Measurements from ENCODE around the gene ALG10.
"Not testable (repeated sequence)": the region's sequence is repeated elsewhere in the genome, so short reads cannot be mapped to it uniquely, and the experiment has no call there.

ALG10 gene

GRCh38 chr12:34022079-34022830 is at the start of gene ALG10:
Gene ALG10 (plus strand): TSS chr12:34022496. CDS start chr12:34022600, 104 bp downstream.
- DNase-seq, result peak; percentile 99

- DNase-seq, result not testable (repeated sequence)
These were observed 49.4 kb upstream of the ALG10 start for GRCh38 chr12:33972884-33973283.

DNA sequence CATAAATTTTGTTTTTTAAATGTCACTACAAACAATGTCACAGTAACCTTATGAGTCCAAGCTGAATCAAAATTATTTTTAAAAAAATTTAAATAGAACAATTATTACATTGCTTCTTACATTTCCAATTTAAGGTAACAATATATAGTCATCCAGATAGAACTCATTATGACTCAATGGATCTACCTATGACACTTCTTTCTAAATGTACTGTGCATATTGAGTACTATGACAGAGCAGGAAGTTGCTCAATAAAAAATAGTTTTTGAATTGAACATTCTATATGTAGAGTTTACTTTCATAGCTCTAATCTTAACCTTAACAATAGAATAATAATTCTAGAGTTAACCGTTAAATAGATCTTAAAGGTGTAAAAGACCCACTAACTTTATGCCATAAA is 44.4 kb upstream of the ALG10 start:
- DNase-seq, result no peak

- no peak for DNase-seq
These were observed 34.0 kb upstream of the ALG10 start for GRCh38 chr12:33988197-33988805.

GRCh38 chr12:33988913-33989312 is 33.4 kb upstream of the ALG10 start:
- no peak for DNase-seq

DNA sequence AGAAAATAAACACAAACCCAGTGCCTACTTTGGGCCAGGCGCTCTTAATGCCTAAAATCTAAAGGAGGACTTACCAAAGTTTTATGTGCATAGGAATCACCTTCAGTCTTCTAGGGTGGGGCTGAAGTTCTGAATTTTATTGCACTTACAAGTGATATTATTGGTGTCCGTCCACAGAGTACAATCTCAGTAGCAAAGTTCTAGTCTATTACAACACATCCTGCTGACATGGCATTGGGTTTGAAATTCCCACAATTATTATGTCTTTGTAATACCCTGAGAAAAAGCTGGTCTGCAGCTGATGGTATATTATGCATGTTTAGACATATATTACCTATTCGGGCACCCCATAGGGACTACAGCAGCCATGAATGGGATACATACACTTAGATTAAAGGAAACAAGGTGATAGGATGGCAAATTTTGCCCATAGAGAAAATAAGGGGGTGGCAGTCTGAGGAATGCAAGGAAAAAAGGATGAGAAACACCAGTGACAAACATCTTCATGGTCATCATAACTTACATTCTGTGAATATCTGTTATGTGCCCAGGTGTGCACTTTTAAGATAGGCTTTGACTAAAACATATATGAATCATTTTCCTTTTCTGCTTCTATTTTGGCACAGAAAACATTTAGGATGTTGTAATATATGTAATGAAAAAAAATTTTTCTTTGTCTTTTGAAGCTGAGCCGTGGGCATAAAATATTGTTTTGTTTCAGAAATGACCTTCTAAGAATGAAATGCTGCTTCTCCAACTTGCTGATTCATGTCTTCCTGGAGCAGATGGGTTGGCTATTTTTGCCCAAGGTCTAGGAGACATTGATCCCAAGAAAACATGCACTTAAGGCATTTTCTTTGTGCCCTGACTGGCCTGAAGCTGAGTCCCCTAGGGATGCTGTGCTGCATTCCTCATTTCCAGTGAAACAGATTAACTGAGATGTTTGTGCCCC is 27.2 kb upstream of the ALG10 start:
- DNase-seq, result no peak

- not testable (repeated sequence) for DNase-seq
These were observed 13.5 kb upstream of the ALG10 start for GRCh38 chr12:34008835-34009234.

- no peak for DNase-seq
These were observed 5.9 kb upstream of the ALG10 start for GRCh38 chr12:34016361-34016760.

DNA sequence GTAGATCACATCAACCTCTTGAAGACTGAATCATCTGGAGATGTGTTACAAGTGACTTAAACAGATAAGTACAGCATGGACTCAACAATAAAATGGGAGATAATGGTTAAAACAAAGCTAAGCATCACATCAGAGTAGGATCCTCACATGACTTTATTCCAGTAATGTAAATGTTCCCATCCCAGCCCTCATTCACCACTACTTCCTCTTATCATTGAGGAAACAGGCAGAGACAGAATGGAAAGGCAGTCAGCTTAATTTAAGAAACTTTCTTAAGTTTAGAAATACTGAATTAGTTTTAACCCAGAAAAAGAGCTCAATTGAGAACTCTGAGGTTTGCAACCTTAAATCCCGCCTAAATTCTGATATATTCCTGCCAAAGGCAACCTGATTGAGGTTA is 1.2 kb upstream of the ALG10 start:
- no peak for DNase-seq

DNA sequence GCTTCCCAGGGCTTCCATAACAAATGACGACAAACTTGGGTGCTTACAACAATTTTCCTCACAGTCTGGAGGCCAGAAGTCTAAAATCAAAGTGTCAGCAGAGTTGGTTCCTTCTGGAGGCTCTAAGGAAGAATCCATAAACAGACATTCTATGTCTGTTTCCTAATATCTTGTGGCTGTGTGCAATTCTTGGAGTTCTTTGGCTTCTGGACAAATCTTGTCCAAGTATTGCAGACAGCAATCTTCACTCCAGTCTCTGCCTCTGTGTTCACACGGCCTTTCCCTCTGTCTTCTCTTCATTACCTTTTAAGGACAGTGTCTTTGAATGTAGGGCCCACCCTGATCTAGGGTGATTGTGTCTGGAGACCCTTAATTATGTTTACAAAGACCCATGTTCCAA is 5.4 kb downstream of the ALG10 start:
- DNase-seq, result not testable (repeated sequence)

- no peak for DNase-seq
These were observed 8.3 kb downstream of the ALG10 start for GRCh38 chr12:34030591-34030990.

- no peak for DNase-seq
These were observed 11.5 kb downstream of the ALG10 start for GRCh38 chr12:34033628-34034296.

DNA sequence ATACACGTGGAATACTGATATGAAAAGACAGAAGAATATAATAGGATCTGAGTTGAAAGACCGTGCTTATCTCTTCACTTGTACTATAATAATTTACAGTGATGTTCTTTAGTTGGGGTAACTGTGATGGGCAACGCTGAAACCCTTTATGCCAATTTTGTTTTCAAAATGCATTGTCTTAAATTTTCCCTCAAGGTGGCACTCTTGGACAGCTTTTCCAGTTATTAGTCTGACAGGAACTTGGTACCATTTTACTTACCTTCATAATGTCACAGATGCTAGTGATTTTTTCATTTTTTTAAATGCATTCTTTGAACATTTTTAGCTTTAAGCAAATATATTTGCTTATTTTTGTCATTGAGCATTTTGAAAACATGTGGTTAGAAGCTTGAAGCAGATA is 16.1 kb downstream of the ALG10 start:
- peak; percentile 37 for DNase-seq

DNA sequence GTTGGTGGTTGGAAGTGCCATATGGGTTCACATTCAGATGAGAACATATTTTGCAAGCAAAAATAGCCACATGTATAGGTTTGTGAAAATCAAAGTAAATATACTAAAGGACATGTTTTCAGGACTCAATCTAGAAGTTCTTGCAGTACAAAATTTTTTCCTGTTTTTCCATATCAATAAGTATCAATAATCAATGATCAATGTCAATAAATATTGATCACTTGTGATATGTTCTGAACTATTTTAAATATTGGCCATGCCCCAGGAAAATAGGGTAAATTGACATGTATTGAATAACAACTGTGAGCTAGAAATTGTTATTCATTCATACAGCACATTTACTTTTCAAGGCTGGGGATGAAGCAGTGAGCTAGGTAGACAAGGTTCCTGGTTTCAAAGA is 24.3 kb downstream of the ALG10 start:
- DNase-seq, result no peak

DNA sequence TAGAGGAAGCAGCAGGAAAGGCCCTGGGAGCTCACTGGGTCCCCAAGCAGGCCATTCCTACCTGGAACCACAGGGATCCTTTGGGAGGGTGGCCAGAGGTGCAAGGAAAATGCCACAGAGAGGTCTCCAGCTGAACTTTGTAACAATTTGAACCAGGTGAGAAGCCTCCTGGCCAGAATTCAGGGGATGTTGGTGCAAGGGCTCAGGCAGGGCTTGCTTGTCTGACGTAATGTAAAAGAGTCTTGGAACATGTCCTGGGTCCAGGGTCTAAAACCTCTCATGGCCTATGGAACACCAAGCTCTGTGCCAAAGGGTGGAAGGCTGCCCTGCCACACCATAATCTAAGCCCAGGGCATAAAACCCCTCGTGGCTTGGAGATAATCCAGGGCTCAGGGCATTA is 25.6 kb downstream of the ALG10 start:
- DNase-seq, result not testable (repeated sequence)

DNA sequence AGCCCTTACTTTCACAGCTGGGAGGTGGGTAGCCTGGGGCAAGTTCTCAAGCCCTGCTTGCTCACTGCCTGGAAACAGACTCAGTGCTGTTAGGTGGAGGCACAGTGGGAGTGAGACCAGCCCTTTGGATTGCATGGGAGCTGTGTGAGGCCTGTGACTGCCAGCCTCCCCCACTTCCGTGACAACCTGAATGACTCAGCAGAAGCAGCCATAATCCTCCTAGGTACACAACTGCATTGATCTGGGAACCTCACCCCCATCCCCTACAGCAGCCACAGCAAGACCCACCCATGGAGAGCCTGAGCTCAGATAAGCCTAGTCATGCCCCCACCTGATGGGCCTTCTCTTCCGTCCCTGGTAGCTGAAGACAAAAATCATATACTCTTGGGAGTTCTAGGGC is 26.4 kb downstream of the ALG10 start:
- DNase-seq, result no peak

DNA sequence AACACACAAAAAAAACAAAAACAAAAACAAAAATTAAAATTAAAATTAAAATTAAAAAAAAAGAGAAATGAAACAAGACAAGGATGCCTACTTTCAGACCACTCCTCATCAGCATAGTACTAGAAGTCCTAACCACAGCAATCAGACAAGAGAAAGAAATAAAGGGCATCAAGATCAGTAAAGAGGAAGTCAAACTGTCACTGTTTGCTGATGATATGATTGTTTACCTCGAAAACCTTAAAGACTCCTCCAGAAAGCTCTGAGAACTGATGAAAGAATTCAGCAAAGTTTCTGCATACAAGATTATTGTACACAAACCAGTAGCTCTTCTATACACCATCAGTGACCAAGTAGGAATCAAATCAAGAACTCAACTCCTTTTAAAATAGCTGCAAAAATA is 29.2 kb downstream of the ALG10 start:
- no peak for DNase-seq

DNA sequence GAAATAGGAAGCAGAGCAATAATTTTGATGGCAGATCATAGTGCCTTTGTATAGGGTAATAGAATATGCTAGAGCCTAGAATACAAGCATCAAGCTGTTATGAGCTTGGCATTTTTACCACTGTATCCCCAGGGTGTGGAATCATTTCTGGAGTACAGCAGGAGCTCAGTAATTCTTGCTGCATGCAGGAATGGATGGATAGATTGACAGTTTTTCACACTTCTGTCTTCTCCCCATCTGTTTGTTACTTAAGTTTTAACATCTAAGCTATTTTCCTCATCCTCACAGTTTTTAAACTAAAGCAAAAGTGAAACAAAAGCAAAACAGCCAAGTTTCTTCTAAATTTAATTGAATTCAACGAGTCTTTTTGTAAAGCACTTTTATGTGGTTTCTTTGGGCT is 32.6 kb downstream of the ALG10 start:
- no peak for DNase-seq

All from NCI-H774 (cell line).